Measurements from ENCODE around the gene AQP12B. TPM values are rescaled to one million over a fixed set of nuclear protein-coding genes. Genes with fewer than 3 reads are reported as not detected.

The AQP12B gene
- total RNA-seq, 4 donors from 2014 or later: not detected

DNA sequence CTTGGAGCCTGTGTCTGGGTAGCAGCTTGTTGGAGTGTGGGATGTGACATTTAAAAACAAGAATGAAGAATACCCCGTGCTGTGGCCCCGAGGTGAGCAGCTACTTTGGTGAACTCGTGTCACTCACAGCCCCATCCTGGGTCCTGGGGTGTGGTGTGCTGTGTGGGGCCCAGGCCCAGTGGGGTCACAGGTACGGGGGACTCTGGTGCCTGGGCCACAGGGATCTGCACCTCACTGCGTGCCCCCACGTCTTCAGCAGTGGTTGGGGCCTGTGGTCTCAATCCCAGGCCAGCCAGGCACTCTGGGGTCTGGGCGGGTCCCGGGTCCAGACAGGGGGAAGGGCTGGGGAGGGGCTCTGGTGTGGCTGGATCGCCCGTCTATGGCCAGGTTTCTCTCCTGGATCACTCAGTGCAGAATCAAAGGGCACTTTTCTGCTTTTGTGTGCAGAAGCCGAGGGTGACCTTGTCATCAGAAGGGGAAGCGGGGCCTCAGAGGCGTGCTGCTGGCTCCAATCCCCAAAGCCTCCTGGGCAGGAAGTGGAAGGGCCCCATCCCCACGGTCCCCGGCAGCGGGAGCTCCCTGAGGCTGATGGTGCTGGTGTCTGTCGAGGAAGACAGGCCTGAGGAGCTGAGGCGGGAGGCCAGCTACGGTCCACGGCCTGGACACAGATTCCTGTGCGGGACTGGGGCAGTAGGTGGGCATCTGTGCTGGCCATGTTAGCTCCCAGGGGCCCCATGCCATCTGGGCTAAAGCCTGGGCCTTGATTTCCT is 56.0 kb downstream of the AQP12B start:
- H3K27ac ChIP-seq: no peak overlapping the region
- TF ChIP-seq, protein P1, sequence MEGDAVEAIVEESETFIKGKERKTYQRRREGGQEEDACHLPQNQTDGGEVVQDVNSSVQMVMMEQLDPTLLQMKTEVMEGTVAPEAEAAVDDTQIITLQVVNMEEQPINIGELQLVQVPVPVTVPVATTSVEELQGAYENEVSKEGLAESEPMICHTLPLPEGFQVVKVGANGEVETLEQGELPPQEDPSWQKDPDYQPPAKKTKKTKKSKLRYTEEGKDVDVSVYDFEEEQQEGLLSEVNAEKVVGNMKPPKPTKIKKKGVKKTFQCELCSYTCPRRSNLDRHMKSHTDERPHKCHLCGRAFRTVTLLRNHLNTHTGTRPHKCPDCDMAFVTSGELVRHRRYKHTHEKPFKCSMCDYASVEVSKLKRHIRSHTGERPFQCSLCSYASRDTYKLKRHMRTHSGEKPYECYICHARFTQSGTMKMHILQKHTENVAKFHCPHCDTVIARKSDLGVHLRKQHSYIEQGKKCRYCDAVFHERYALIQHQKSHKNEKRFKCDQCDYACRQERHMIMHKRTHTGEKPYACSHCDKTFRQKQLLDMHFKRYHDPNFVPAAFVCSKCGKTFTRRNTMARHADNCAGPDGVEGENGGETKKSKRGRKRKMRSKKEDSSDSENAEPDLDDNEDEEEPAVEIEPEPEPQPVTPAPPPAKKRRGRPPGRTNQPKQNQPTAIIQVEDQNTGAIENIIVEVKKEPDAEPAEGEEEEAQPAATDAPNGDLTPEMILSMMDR (IDR thresholded peaks at IDR 0.05): no peak
- no peak for TF ChIP-seq POLR2A (IDR thresholded peaks at IDR 0.05)

More for the DNA sequence above, 56.0 kb downstream of the AQP12B start:
- intact Hi-C loops (cut with DNase I; ENCODE audit: low total_unique reads): no loop called here
- no peaks in the 10 kb centered on the region for H3K27me3 ChIP-seq
- DNase-seq: peak in 1 of 2 donors; percentile 10
- H3K4me3 ChIP-seq: no peak overlapping the region
- H3K9me3 ChIP-seq: no peaks in the 10 kb centered on the region
- H3K4me1 ChIP-seq: no peaks in the 10 kb centered on the region
- no peaks in the 10 kb centered on the region for H3K36me3 ChIP-seq

Small RNAs within 50 kb of the gene (small RNA-seq; reads per million reads assigned to genes)
- gene AC011298.3: not detected

Other genes with a start within 250 kb of the AQP12B start
- 10 to 100 TPM in 3 of 4 donors, under 1 TPM in 1; 0.88 to 62.2 (median 43.4) TPM for gene GPC1, start 247.2 kb downstream of the AQP12B start, total RNA-seq
- gene ANKMY1, start 124.9 kb downstream of the AQP12B start, total RNA-seq: 10 to 100 TPM; 13.3 to 40.8 (median 22.0) TPM
- 1 to 10 TPM in 3 of 4 donors, under 1 TPM in 1; 0.26 to 3.7 (median 2.6) TPM for gene DUSP28, start 122.5 kb downstream of the AQP12B start, total RNA-seq
- gene RNPEPL1, start 114.4 kb downstream of the AQP12B start, total RNA-seq: 10 to 100 TPM in 2 of 4 donors, 1 to 10 TPM in 2; 7.2 to 38.7 (median 14.4) TPM
- 10 to 100 TPM in 3 of 4 donors, 1 to 10 TPM in 1; 2.8 to 39.6 (median 21.6) TPM for gene CAPN10, start 96.2 kb downstream of the AQP12B start, total RNA-seq
- 1 to 10 TPM in 2 of 4 donors, under 1 TPM in 1, not detected in 1; 0.51 to 7.9 (median 1.7) TPM for gene GPR35, start 57.4 kb downstream of the AQP12B start, total RNA-seq
- not detected for gene AQP12A, start 9.0 kb upstream of the AQP12B start, total RNA-seq
- gene KIF1A, start 137.3 kb upstream of the AQP12B start, total RNA-seq: 10 to 100 TPM in 1 of 4 donors, under 1 TPM in 1, not detected in 2; 0.37 to 12.9 TPM
- not detected for gene AGXT, start 185.9 kb upstream of the AQP12B start, total RNA-seq
- under 1 TPM in 1 of 4 donors, not detected in 3; 0.97 TPM for gene MAB21L4, start 213.3 kb upstream of the AQP12B start, total RNA-seq
- 1 to 10 TPM in 2 of 4 donors, under 1 TPM in 1, not detected in 1; 0.79 to 2.6 (median 1.8) TPM for gene CROCC2, start 223.5 kb upstream of the AQP12B start, total RNA-seq

Data from uterus (tissue), 4 donors.